ENCODE results near the gene FGG.

GRCh38 chr4:154623995-154624394, 11.5 kb upstream of the FGG start:
- TF ChIP-seq CTCF (IDR thresholded peaks at IDR 0.05), result no peak
- no peak for TF ChIP-seq POLR2A (IDR thresholded peaks at IDR 0.05)

Data from right lobe of liver (tissue), 4 donors.